Peyer's patch (tissue), 4 donors: ENCODE data around the gene MYO6.

Experiments used
- CTCF ChIP-seq, 6 experiments: fragments of 450-650 bp in 4 of 6; fragments of 200-600 bp in 2 of 6; sonication (generic) in 1 of 6; IDR thresholded peaks; one replicate each; pipeline ENCODE4 v1.5.1; 2017 to 2019; ENCODE audit warnings: antibody characterized with exemption in 6 of 6, mild to moderate bottlenecking in 3 of 6, moderate library complexity in 1 of 6
- POLR2A ChIP-seq, 2 donors: fragments of 450-650 bp; IDR thresholded peaks; one replicate each; pipeline ENCODE4 v1.5.1; 2017; ENCODE audit warnings: antibody characterized with exemption in 2 of 2, mild to moderate bottlenecking in 2 of 2, moderate library complexity in 2 of 2

GRCh38 chr6:75755704-75756103 lies 6.7 kb downstream of the MYO6 start:
- TF ChIP-seq CTCF (IDR thresholded peaks at IDR 0.05) (no peak), POLR2A (IDR thresholded peaks at IDR 0.05) (no peak)
